HEK293 (cell line): ENCODE results near the gene EMILIN1.

ENCODE experiments used
- GLIS2 ChIP-seq: fragments of 450-650 bp; formaldehyde crosslinking; IDR thresholded peaks from 2 replicates; pipeline ENCODE4 v1.5.1; 2016; ENCODE audit warnings: missing biosample characterization, missing genetic modification characterization
- KLF16 ChIP-seq: fragments of 450-650 bp; formaldehyde crosslinking; IDR thresholded peaks from 2 replicates; pipeline ENCODE4 v1.5.1; 2017; ENCODE audit warnings: missing biosample characterization, missing genetic modification characterization
- KLF8 ChIP-seq: fragments of 450-650 bp; formaldehyde crosslinking; IDR thresholded peaks from 2 replicates; pipeline ENCODE4 v1.5.1; 2016; ENCODE audit warnings: missing biosample characterization, missing genetic modification characterization
- KLF9 ChIP-seq: fragments of 450-650 bp; formaldehyde crosslinking; IDR thresholded peaks from 2 replicates; pipeline ENCODE4 v1.5.1; 2016; ENCODE audit warnings: missing biosample characterization, missing genetic modification characterization, low read depth
- MYNN ChIP-seq: fragments of 450-650 bp; formaldehyde crosslinking; IDR thresholded peaks from 2 replicates; pipeline ENCODE4 v1.5.1; 2016; ENCODE audit warnings: missing biosample characterization, missing genetic modification characterization, borderline replicate concordance
- OSR2 ChIP-seq: fragments of 450-650 bp; formaldehyde crosslinking; IDR thresholded peaks from 2 replicates; pipeline ENCODE4 v1.5.1; 2016; ENCODE audit warnings: missing biosample characterization, missing genetic modification characterization
- REPIN1 ChIP-seq: fragments of 450-650 bp; formaldehyde crosslinking; IDR thresholded peaks from 2 replicates; pipeline ENCODE4 v1.5.1; 2017; ENCODE audit warnings: missing biosample characterization, missing genetic modification characterization, low read depth
- SCRT2 ChIP-seq: fragments of 450-650 bp; formaldehyde crosslinking; IDR thresholded peaks from 2 replicates; pipeline ENCODE4 v1.5.1; 2016; ENCODE audit warnings: missing biosample characterization, missing genetic modification characterization
- SP2 ChIP-seq: fragments of 450-650 bp; formaldehyde crosslinking; IDR thresholded peaks from 2 replicates; pipeline ENCODE4 v1.5.1; 2016; ENCODE audit warnings: missing biosample characterization, missing genetic modification characterization
- SP7 ChIP-seq: fragments of 450-650 bp; formaldehyde crosslinking; IDR thresholded peaks from 2 replicates; pipeline ENCODE4 v1.5.1; 2016; ENCODE audit warnings: missing biosample characterization, missing genetic modification characterization
- ZNF155 ChIP-seq: fragments of 450-650 bp; formaldehyde crosslinking; IDR thresholded peaks from 2 replicates; pipeline ENCODE4 v1.5.1; 2016; ENCODE audit warnings: missing biosample characterization, missing genetic modification characterization
- ZNF2 ChIP-seq: fragments of 450-650 bp; formaldehyde crosslinking; IDR thresholded peaks from 2 replicates; pipeline ENCODE4 v1.5.1; 2016; ENCODE audit warnings: missing biosample characterization, missing genetic modification characterization
- ZNF335 ChIP-seq: fragments of 450-650 bp; formaldehyde crosslinking; conservative IDR thresholded peaks from 2 replicates; pipeline ENCODE4 v1.5.1; 2016; ENCODE audit warnings: missing biosample characterization, missing genetic modification characterization
- ZNF341 ChIP-seq: fragments of 450-650 bp; formaldehyde crosslinking; IDR thresholded peaks from 2 replicates; pipeline ENCODE4; 2016; ENCODE audit warnings: low read depth, missing biosample characterization, missing genetic modification characterization
- ZNF350 ChIP-seq: fragments of 450-650 bp; formaldehyde crosslinking; IDR thresholded peaks from 2 replicates; pipeline ENCODE4 v1.5.0; 2017; ENCODE audit warnings: missing biosample characterization, mild to moderate bottlenecking, missing genetic modification characterization
- ZNF391 ChIP-seq: fragments of 450-650 bp; formaldehyde crosslinking; IDR thresholded peaks from 2 replicates; pipeline ENCODE4 v1.5.1; 2016; ENCODE audit warnings: low read depth, missing biosample characterization, missing genetic modification characterization, borderline replicate concordance
- ZNF426 ChIP-seq: fragments of 450-650 bp; formaldehyde crosslinking; IDR thresholded peaks from 2 replicates; pipeline ENCODE4 v1.5.1; 2017; ENCODE audit warnings: missing biosample characterization, missing genetic modification characterization, mild to moderate bottlenecking, inconsistent platforms, moderate library complexity
- ZNF48 ChIP-seq: fragments of 450-650 bp; formaldehyde crosslinking; IDR thresholded peaks from 2 replicates; pipeline ENCODE4 v1.5.1; 2016; ENCODE audit warnings: missing biosample characterization, missing genetic modification characterization
- ZNF514 ChIP-seq: fragments of 450-650 bp; formaldehyde crosslinking; IDR thresholded peaks from 2 replicates; pipeline ENCODE4 v1.5.1; 2016; ENCODE audit warnings: missing biosample characterization, missing genetic modification characterization
- ZNF521 ChIP-seq: fragments of 450-650 bp; formaldehyde crosslinking; IDR thresholded peaks from 2 replicates; pipeline ENCODE4 v1.5.1; 2017; ENCODE audit warnings: missing biosample characterization, mild to moderate bottlenecking, missing genetic modification characterization
- ZNF600 ChIP-seq: fragments of 450-650 bp; formaldehyde crosslinking; IDR thresholded peaks from 2 replicates; pipeline ENCODE4 v1.5.1; 2016; ENCODE audit warnings: missing biosample characterization, missing genetic modification characterization
- ZNF660 ChIP-seq: fragments of 450-650 bp; IDR thresholded peaks from 2 replicates; pipeline ENCODE4 v1.5.1; 2018; ENCODE audit warnings: missing biosample characterization, mild to moderate bottlenecking, missing genetic modification characterization
- ZNF76 ChIP-seq: fragments of 450-650 bp; formaldehyde crosslinking; IDR thresholded peaks from 2 replicates; pipeline ENCODE4; 2016; ENCODE audit warnings: low read depth, missing biosample characterization, missing genetic modification characterization, borderline replicate concordance
- ZNF792 ChIP-seq: fragments of 450-650 bp; formaldehyde crosslinking; IDR thresholded peaks from 2 replicates; pipeline ENCODE4 v1.5.1; 2016; ENCODE audit warnings: missing biosample characterization, missing genetic modification characterization
- ZXDB ChIP-seq: fragments of 450-650 bp; formaldehyde crosslinking; IDR thresholded peaks from 2 replicates; pipeline ENCODE4 v1.5.1; 2016; ENCODE audit warnings: missing biosample characterization, missing genetic modification characterization
- TF ChIP-seq, protein P1 (sequence below): fragments of 450-650 bp; formaldehyde crosslinking; IDR thresholded peaks from 2 replicates; pipeline ENCODE4 v1.5.1; 2017; ENCODE audit warnings: missing biosample characterization, missing genetic modification characterization
- TF ChIP-seq, protein P2 (sequence below): fragments of 450-650 bp; formaldehyde crosslinking; IDR thresholded peaks from 2 replicates; pipeline ENCODE4 v1.5.1; 2016; ENCODE audit warnings: missing biosample characterization, missing genetic modification characterization
- TF ChIP-seq, protein P3 (sequence below): fragments of 450-650 bp; formaldehyde crosslinking; conservative IDR thresholded peaks from 2 replicates; pipeline ENCODE4 v1.5.1; 2016; ENCODE audit warnings: low read depth, missing biosample characterization, missing genetic modification characterization
- TF ChIP-seq, protein P4 (sequence below): fragments of 450-650 bp; formaldehyde crosslinking; optimal IDR thresholded peaks from 2 replicates; pipeline ENCODE3; 2016; ENCODE audit warnings: missing biosample characterization, mild to moderate bottlenecking, missing genetic modification characterization
- TF ChIP-seq, protein P5 (sequence below): fragments of 450-650 bp; formaldehyde crosslinking; IDR thresholded peaks from 2 replicates; pipeline ENCODE4 v1.5.1; 2016; ENCODE audit warnings: missing biosample characterization, missing genetic modification characterization, low read depth

The EMILIN1 gene

DNA sequence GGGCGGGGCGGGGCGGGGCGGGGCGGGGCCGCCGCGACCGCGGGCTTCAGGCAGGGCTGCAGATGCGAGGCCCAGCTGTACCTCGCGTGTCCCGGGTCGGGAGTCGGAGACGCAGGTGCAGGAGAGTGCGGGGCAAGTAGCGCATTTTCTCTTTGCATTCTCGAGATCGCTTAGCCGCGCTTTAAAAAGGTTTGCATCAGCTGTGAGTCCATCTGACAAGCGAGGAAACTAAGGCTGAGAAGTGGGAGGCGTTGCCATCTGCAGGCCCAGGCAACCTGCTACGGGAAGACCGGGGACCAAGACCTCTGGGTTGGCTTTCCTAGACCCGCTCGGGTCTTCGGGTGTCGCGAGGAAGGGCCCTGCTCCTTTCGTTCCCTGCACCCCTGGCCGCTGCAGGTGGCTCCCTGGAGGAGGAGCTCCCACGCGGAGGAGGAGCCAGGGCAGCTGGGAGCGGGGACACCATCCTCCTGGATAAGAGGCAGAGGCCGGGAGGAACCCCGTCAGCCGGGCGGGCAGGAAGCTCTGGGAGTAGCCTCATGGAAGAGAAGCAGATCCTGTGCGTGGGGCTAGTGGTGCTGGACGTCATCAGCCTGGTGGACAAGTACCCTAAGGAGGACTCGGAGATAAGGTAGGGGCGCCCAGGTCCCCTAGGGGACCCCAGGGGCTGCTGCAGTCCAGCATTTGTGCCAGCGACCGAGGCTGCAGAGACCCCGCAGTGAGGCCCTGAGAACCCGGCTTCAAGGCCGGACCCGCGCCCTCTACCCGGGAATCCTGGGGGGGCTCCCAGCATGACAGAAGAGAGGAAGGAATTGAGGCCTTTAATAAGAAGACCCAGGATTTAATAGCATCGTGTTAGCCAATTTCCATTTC, 8.5 kb downstream of the EMILIN1 start, which contains the start of gene KHK (continued):
- no peak for TF ChIP-seq ZNF155 (tag by site-specific recombination)
- TF ChIP-seq ZNF350 (tag by site-specific recombination) = no peak
- peak; percentile 89 for TF ChIP-seq ZNF335
- 0 out of 2 replicates have a peak, but pooled peaks have one; percentile 7 for TF ChIP-seq SCRT2 (tag by site-specific recombination)
- no peak for TF ChIP-seq REPIN1 (tag by site-specific recombination)
- TF ChIP-seq ZNF391 (tag by site-specific recombination) = no peak
- TF ChIP-seq, protein P1, sequence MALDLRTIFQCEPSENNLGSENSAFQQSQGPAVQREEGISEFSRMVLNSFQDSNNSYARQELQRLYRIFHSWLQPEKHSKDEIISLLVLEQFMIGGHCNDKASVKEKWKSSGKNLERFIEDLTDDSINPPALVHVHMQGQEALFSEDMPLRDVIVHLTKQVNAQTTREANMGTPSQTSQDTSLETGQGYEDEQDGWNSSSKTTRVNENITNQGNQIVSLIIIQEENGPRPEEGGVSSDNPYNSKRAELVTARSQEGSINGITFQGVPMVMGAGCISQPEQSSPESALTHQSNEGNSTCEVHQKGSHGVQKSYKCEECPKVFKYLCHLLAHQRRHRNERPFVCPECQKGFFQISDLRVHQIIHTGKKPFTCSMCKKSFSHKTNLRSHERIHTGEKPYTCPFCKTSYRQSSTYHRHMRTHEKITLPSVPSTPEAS (tag by site-specific recombination) = no peak
- no peak for TF ChIP-seq ZNF521 (tag by site-specific recombination)
- TF ChIP-seq ZNF792 (tag by site-specific recombination) = no peak
- TF ChIP-seq ZXDB (tag by site-specific recombination) = peak; percentile 46
- TF ChIP-seq, protein P2, sequence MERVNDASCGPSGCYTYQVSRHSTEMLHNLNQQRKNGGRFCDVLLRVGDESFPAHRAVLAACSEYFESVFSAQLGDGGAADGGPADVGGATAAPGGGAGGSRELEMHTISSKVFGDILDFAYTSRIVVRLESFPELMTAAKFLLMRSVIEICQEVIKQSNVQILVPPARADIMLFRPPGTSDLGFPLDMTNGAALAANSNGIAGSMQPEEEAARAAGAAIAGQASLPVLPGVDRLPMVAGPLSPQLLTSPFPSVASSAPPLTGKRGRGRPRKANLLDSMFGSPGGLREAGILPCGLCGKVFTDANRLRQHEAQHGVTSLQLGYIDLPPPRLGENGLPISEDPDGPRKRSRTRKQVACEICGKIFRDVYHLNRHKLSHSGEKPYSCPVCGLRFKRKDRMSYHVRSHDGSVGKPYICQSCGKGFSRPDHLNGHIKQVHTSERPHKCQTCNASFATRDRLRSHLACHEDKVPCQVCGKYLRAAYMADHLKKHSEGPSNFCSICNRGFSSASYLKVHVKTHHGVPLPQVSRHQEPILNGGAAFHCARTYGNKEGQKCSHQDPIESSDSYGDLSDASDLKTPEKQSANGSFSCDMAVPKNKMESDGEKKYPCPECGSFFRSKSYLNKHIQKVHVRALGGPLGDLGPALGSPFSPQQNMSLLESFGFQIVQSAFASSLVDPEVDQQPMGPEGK (tag by site-specific recombination) = no peak
- TF ChIP-seq KLF16 (tag by site-specific recombination) = 0 out of 2 replicates have a peak, but pooled peaks have one; percentile 15
- TF ChIP-seq, protein P3, sequence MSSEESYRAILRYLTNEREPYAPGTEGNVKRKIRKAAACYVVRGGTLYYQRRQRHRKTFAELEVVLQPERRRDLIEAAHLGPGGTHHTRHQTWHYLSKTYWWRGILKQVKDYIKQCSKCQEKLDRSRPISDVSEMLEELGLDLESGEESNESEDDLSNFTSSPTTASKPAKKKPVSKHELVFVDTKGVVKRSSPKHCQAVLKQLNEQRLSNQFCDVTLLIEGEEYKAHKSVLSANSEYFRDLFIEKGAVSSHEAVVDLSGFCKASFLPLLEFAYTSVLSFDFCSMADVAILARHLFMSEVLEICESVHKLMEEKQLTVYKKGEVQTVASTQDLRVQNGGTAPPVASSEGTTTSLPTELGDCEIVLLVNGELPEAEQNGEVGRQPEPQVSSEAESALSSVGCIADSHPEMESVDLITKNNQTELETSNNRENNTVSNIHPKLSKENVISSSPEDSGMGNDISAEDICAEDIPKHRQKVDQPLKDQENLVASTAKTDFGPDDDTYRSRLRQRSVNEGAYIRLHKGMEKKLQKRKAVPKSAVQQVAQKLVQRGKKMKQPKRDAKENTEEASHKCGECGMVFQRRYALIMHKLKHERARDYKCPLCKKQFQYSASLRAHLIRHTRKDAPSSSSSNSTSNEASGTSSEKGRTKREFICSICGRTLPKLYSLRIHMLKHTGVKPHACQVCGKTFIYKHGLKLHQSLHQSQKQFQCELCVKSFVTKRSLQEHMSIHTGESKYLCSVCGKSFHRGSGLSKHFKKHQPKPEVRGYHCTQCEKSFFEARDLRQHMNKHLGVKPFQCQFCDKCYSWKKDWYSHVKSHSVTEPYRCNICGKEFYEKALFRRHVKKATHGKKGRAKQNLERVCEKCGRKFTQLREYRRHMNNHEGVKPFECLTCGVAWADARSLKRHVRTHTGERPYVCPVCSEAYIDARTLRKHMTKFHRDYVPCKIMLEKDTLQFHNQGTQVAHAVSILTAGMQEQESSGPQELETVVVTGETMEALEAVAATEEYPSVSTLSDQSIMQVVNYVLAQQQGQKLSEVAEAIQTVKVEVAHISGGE (tag by site-specific recombination) = 0 out of 2 replicates have a peak, but pooled peaks have one; percentile 12
- TF ChIP-seq ZNF48 (tag by site-specific recombination) = no peak
- TF ChIP-seq ZNF514 (tag by site-specific recombination) = no peak
- no peak for TF ChIP-seq ZNF600 (tag by site-specific recombination)
- no peak for TF ChIP-seq SP7 (tag by site-specific recombination)
- no peak for TF ChIP-seq MYNN (tag by site-specific recombination)
- TF ChIP-seq OSR2 (tag by site-specific recombination) = no peak
- TF ChIP-seq GLIS2 = peak; percentile 58
- TF ChIP-seq, protein P4, sequence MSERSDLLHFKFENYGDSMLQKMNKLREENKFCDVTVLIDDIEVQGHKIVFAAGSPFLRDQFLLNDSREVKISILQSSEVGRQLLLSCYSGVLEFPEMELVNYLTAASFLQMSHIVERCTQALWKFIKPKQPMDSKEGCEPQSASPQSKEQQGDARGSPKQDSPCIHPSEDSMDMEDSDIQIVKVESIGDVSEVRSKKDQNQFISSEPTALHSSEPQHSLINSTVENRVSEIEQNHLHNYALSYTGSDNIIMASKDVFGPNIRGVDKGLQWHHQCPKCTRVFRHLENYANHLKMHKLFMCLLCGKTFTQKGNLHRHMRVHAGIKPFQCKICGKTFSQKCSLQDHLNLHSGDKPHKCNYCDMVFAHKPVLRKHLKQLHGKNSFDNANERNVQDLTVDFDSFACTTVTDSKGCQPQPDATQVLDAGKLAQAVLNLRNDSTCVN (tag by site-specific recombination) = peak; percentile 27
- TF ChIP-seq, protein P5, sequence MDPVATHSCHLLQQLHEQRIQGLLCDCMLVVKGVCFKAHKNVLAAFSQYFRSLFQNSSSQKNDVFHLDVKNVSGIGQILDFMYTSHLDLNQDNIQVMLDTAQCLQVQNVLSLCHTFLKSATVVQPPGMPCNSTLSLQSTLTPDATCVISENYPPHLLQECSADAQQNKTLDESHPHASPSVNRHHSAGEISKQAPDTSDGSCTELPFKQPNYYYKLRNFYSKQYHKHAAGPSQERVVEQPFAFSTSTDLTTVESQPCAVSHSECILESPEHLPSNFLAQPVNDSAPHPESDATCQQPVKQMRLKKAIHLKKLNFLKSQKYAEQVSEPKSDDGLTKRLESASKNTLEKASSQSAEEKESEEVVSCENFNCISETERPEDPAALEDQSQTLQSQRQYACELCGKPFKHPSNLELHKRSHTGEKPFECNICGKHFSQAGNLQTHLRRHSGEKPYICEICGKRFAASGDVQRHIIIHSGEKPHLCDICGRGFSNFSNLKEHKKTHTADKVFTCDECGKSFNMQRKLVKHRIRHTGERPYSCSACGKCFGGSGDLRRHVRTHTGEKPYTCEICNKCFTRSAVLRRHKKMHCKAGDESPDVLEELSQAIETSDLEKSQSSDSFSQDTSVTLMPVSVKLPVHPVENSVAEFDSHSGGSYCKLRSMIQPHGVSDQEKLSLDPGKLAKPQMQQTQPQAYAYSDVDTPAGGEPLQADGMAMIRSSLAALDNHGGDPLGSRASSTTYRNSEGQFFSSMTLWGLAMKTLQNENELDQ (tag by site-specific recombination) = no peak
- TF ChIP-seq KLF9 (tag by site-specific recombination) = peak; percentile 58
- no peak for TF ChIP-seq ZNF660 (tag by site-specific recombination)
- TF ChIP-seq ZNF2 = no peak
- TF ChIP-seq SP2 (tag by site-specific recombination) = peak; percentile 27; the same call in 1 of the 2 replicates
- peak; percentile 37; the same call in 1 of the 2 replicates for TF ChIP-seq ZNF76 (tag by site-specific recombination)
- TF ChIP-seq ZNF426 (tag by site-specific recombination) = no peak
- TF ChIP-seq KLF8 (tag by site-specific recombination) = peak; percentile 49; the same call in 1 of the 2 replicates
- peak; percentile 53; the same call in 1 of the 2 replicates for TF ChIP-seq ZNF341 (tag by site-specific recombination)
